GM12891 (cell line): ENCODE measurements around the gene AURKB.
A peak's percentile ranks its signal among the peaks of the same experiment; 100 is the strongest.

Source experiments
- DNase-seq: peaks from one replicate; pipeline ENCODE4 v3.0.0; 2011; ENCODE audit warnings: low spot score; ENCODE audit not compliant: insufficient read length
- FAIRE-seq: peaks from 2 replicates; lab custom pipeline; 2011; peaks lifted over from hg19 to GRCh38; lab: Jason Lieb, UNC
- PAX5 ChIP-seq: IDR thresholded peaks from 2 replicates; pipeline ENCODE4 v1.6.1; 2011; ENCODE audit warnings: low read length, moderate library complexity, mild to moderate bottlenecking; ENCODE audit not compliant: insufficient read depth, severe bottlenecking
- POLR2A ChIP-seq: IDR thresholded peaks from 2 replicates; pipeline ENCODE4 v1.6.1; 2011; ENCODE audit warnings: low read depth, low read length, control low read depth
- POLR2AphosphoS5 ChIP-seq: IDR thresholded peaks from 2 replicates; pipeline ENCODE4 v1.6.1; 2011; ENCODE audit warnings: low read depth, low read length, control low read depth
- POU2F2 ChIP-seq: IDR thresholded peaks from 2 replicates; pipeline ENCODE4 v1.6.1; 2011; ENCODE audit warnings: low read depth, mild to moderate bottlenecking, control low read depth, low read length, moderate library complexity
- SPI1 ChIP-seq: IDR thresholded peaks from 2 replicates; pipeline ENCODE4 v1.6.1; 2011; ENCODE audit warnings: low read depth, low read length, control low read depth
- TAF1 ChIP-seq: IDR thresholded peaks from 2 replicates; pipeline ENCODE4 v1.6.1; 2011; ENCODE audit warnings: low read depth, low read length, control low read depth

Gene AURKB

GRCh38 chr17:8189041-8189710, 21.2 kb downstream of the AURKB start:
- no peak for TF ChIP-seq SPI1
- no peak for TF ChIP-seq PAX5
- no peak for TF ChIP-seq POU2F2
- no peak for TF ChIP-seq POLR2A
- TF ChIP-seq POLR2AphosphoS5, result no peak
- TF ChIP-seq TAF1, result no peak
- FAIRE-seq, result peak; percentile 69

GRCh38 chr17:8188263-8188839, 22.0 kb downstream of the AURKB start:
- FAIRE-seq (no peak), DNase-seq (no peak)
- no peak for TF ChIP-seq TAF1
- no peak for TF ChIP-seq PAX5
- TF ChIP-seq POLR2AphosphoS5, result no peak
- no peak for TF ChIP-seq POU2F2
- TF ChIP-seq SPI1, result peak; percentile 28; the same call in 1 of the 2 replicates

More at GRCh38 chr17:8189041-8189710, 21.2 kb downstream of the AURKB start:
- DNase-seq, result no peak

- FAIRE-seq (no peak), DNase-seq (no peak)
- TF ChIP-seq SPI1 (no peak), TAF1 (0 out of 2 replicates have a peak, but pooled peaks have one; percentile 14), POLR2A (peak; percentile 54), PAX5 (no peak)
Observed at GRCh38 chr17:8187517-8188262, 22.7 kb downstream of the AURKB start.

GRCh38 chr17:8186787-8187516, 23.4 kb downstream of the AURKB start:
- peak; percentile 98 for FAIRE-seq
- TF ChIP-seq POLR2A (no peak), POLR2AphosphoS5 (0 out of 2 replicates have a peak, but pooled peaks have one; percentile 6), PAX5 (no peak), TAF1 (peak; percentile 31; the same call in 1 of the 2 replicates), POU2F2 (no peak; the same call in 1 of the 2 replicates), SPI1 (peak; percentile 37; the same call in 1 of the 2 replicates)

GRCh38 chr17:8186446-8186786, 24.0 kb downstream of the AURKB start:
- no peak for DNase-seq
- no peak for FAIRE-seq
- no peak for TF ChIP-seq PAX5
- TF ChIP-seq SPI1, result no peak
- no peak for TF ChIP-seq POLR2A
- no peak for TF ChIP-seq POU2F2
- no peak for TF ChIP-seq POLR2AphosphoS5
- no peak for TF ChIP-seq TAF1

More at GRCh38 chr17:8186787-8187516, 23.4 kb downstream of the AURKB start:
- no peak for DNase-seq

GRCh38 chr17:8185582-8186445, 24.6 kb downstream of the AURKB start:
- TF ChIP-seq POU2F2 (no peak), POLR2A (peak; percentile 60; the same call in 1 of the 2 replicates)
- no peak for FAIRE-seq
- no peak for DNase-seq

GRCh38 chr17:8176998-8177731, 33.2 kb downstream of the AURKB start:
- FAIRE-seq (no peak), DNase-seq (no peak)
- TF ChIP-seq SPI1 (no peak), POLR2AphosphoS5 (no peak), PAX5 (no peak), POU2F2 (no peak), POLR2A (no peak), TAF1 (no peak)

GRCh38 chr17:8176197-8176940, 34.0 kb downstream of the AURKB start, which contains the start of gene TMEM107:
TSS of gene TMEM107 (minus strand) at chr17:8176380. CDS start at chr17:8176286, 94 bp downstream.
- FAIRE-seq, result peak; percentile 84
- peak; percentile 86 for DNase-seq
- no peak for TF ChIP-seq SPI1
- no peak for TF ChIP-seq POLR2A
- no peak for TF ChIP-seq TAF1
- TF ChIP-seq POU2F2, result no peak
- no peak for TF ChIP-seq POLR2AphosphoS5
- no peak for TF ChIP-seq PAX5
